ENCODE data around the gene GJA9. TPM values are rescaled to one million over a fixed set of nuclear protein-coding genes. Genes with fewer than 3 reads are reported as not detected.
A peak's percentile ranks its signal among the peaks of the same experiment; 100 is the strongest.

GJA9 gene
- total and polyA plus RNA-seq, 2 experiments from 2014 or later, result 0.21 TPM; not detected in 1

DNA sequence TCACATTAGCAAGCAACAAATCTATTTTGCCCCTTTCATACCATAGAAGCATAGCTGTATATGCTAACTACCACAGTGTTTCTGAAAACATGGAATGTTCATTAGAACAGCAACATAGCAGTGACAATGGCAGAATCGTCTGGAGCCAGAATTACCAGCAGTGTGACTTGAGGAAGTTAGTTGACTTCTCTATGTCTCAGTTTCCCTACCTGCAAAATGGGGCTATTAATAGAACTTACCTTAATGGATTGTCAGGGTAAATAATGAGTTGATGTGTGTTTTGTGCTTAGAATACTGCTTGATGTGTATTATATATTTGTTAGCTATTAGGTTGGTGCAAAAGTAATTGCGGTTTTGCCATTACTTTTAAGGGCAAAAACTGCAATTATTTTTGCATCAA is 14.8 kb upstream of the GJA9 start:
- Histone ChIP-seq H2AFZ (no peak overlapping the region), H3K4me3 (no peak overlapping the region)

DNA sequence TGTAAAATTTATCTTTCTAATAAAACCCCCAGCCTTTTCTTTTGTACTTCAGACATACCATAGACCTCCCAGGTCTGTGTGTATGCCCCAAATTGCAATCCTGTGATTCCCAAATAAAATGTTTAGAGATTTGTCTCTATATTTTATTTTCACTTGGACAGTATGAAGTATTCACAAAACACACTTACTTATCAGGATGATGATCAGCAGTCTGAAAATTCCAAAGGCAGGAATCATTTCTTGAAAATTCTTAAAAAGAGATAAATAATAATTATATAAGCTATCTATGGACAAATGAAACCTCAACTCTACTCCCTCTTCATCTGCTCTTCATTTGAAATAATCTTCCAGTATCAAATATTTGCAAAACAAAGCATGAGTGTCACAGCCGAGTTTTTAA is 11.6 kb upstream of the GJA9 start:
- Histone ChIP-seq H2AFZ (no peak overlapping the region), H3K27ac (ENCODE audit: low read depth) (no peak overlapping the region), H3K36me3 (ENCODE audit: insufficient read depth) (no peaks in the 10 kb centered on the region), H3K4me3 (no peak overlapping the region), H3K9me2 (ENCODE audit: insufficient read depth) (no peaks in the 10 kb centered on the region), H3F3A (replicated peaks; ENCODE audit: low read depth) (no peaks in the 10 kb centered on the region), H3K4me1 (ENCODE audit: insufficient read depth) (no peaks in the 10 kb centered on the region), H3K4me2 (no peak overlapping the region), H3K27me3 (ENCODE audit: insufficient read depth) (no peaks in the 10 kb centered on the region), H4K20me1 (replicated peaks; ENCODE audit: insufficient read depth) (no peaks in the 10 kb centered on the region), H3K79me2 (replicated peaks; ENCODE audit: insufficient read depth) (no peaks in the 10 kb centered on the region)
- Mint-ChIP-seq H3K36me3 (ENCODE audit: low read depth) (no peaks in the 10 kb centered on the region), H3K4me1 (peaks cover 10% of the 10 kb centered on the region; the same call in 2 of the 3 replicates), H3K27me3 (ENCODE audit: insufficient read depth, low read depth, poor library complexity) (peaks cover 2% of the 10 kb centered on the region), H3K9me3 (no peaks in the 10 kb centered on the region), H3K27ac (no peak overlapping the region), H3K4me3 (no peak overlapping the region)
- no peak for TF ChIP-seq POLR2AphosphoS5 (IDR thresholded peaks at IDR 0.05; ENCODE audit: low read depth)
- TF ChIP-seq STAT1 (IDR thresholded peaks at IDR 0.05; ENCODE audit: unreplicated experiment), result no peak
- TF ChIP-seq EZH2phosphoT487 (IDR thresholded peaks at IDR 0.05; ENCODE audit: unreplicated experiment), result no peak
- no peak for DNase-seq (ENCODE audit: low spot score)
- no peak for ATAC-seq

More for the DNA sequence above, 14.8 kb upstream of the GJA9 start:
- DNase-seq (ENCODE audit: low spot score) (no peak), ATAC-seq (no peak)
- Mint-ChIP-seq H3K4me3 (no peak overlapping the region), H3K4me1 (peaks cover 10% of the 10 kb centered on the region; the same call in 2 of the 3 replicates), H3K9me3 (no peaks in the 10 kb centered on the region), H3K27ac (no peak overlapping the region), H3K27me3 (ENCODE audit: insufficient read depth, low read depth, poor library complexity) (peaks cover 3% of the 10 kb centered on the region), H3K36me3 (ENCODE audit: low read depth) (no peaks in the 10 kb centered on the region)
- Histone ChIP-seq H3F3A (replicated peaks; ENCODE audit: low read depth) (no peaks in the 10 kb centered on the region), H3K4me1 (ENCODE audit: insufficient read depth) (no peaks in the 10 kb centered on the region), H3K4me2 (no peak overlapping the region), H3K27me3 (ENCODE audit: insufficient read depth) (no peaks in the 10 kb centered on the region), H3K27ac (ENCODE audit: low read depth) (no peak overlapping the region), H3K9me2 (ENCODE audit: insufficient read depth) (no peaks in the 10 kb centered on the region), H4K20me1 (replicated peaks; ENCODE audit: insufficient read depth) (no peaks in the 10 kb centered on the region), H3K36me3 (ENCODE audit: insufficient read depth) (no peaks in the 10 kb centered on the region), H3K79me2 (replicated peaks; ENCODE audit: insufficient read depth) (no peaks in the 10 kb centered on the region)
- no peak for TF ChIP-seq EZH2phosphoT487 (IDR thresholded peaks at IDR 0.05; ENCODE audit: unreplicated experiment)
- no peak for TF ChIP-seq ZNF331 (CRISPR knock-in tag; IDR thresholded peaks at IDR 0.05; ENCODE audit: low read depth)

- Mint-ChIP-seq H3K27me3 (ENCODE audit: insufficient read depth, low read depth, poor library complexity) (peaks cover 2% of the 10 kb centered on the region), H3K27ac (no peak overlapping the region), H3K9me3 (no peaks in the 10 kb centered on the region), H3K36me3 (ENCODE audit: low read depth) (no peaks in the 10 kb centered on the region), H3K4me1 (peaks cover 10% of the 10 kb centered on the region; the same call in 2 of the 3 replicates), H3K4me3 (no peak overlapping the region)
- no peaks in the 10 kb centered on the region for H3K4me1 ChIP-seq (ENCODE audit: insufficient read depth)
- peak; percentile 98 for ATAC-seq
- no peak overlapping the region for H3K4me2 ChIP-seq
- no peak overlapping the region for H3K4me3 ChIP-seq
- no peaks in the 10 kb centered on the region for H3F3A ChIP-seq (replicated peaks; ENCODE audit: low read depth)
- peak; percentile 84 for DNase-seq (ENCODE audit: low spot score)
- H3K79me2 ChIP-seq (replicated peaks; ENCODE audit: insufficient read depth), result no peaks in the 10 kb centered on the region
- no peaks in the 10 kb centered on the region for H3K27me3 ChIP-seq (ENCODE audit: insufficient read depth)
- H3K36me3 ChIP-seq (ENCODE audit: insufficient read depth), result no peaks in the 10 kb centered on the region
- no peak overlapping the region for H2AFZ ChIP-seq
- no peak overlapping the region for H3K27ac ChIP-seq (ENCODE audit: low read depth)
- H3K9me2 ChIP-seq (ENCODE audit: insufficient read depth), result no peaks in the 10 kb centered on the region
- H4K20me1 ChIP-seq (replicated peaks; ENCODE audit: insufficient read depth), result no peaks in the 10 kb centered on the region
- TF ChIP-seq, protein P1, sequence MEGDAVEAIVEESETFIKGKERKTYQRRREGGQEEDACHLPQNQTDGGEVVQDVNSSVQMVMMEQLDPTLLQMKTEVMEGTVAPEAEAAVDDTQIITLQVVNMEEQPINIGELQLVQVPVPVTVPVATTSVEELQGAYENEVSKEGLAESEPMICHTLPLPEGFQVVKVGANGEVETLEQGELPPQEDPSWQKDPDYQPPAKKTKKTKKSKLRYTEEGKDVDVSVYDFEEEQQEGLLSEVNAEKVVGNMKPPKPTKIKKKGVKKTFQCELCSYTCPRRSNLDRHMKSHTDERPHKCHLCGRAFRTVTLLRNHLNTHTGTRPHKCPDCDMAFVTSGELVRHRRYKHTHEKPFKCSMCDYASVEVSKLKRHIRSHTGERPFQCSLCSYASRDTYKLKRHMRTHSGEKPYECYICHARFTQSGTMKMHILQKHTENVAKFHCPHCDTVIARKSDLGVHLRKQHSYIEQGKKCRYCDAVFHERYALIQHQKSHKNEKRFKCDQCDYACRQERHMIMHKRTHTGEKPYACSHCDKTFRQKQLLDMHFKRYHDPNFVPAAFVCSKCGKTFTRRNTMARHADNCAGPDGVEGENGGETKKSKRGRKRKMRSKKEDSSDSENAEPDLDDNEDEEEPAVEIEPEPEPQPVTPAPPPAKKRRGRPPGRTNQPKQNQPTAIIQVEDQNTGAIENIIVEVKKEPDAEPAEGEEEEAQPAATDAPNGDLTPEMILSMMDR (conservative IDR thresholded peaks at IDR 0.05; ENCODE audit: low read depth in 2 of 2), result peak; percentile 49 to 57
- TF ChIP-seq EZH2phosphoT487 (IDR thresholded peaks at IDR 0.05; ENCODE audit: unreplicated experiment), result no peak
- TF ChIP-seq, protein P2, sequence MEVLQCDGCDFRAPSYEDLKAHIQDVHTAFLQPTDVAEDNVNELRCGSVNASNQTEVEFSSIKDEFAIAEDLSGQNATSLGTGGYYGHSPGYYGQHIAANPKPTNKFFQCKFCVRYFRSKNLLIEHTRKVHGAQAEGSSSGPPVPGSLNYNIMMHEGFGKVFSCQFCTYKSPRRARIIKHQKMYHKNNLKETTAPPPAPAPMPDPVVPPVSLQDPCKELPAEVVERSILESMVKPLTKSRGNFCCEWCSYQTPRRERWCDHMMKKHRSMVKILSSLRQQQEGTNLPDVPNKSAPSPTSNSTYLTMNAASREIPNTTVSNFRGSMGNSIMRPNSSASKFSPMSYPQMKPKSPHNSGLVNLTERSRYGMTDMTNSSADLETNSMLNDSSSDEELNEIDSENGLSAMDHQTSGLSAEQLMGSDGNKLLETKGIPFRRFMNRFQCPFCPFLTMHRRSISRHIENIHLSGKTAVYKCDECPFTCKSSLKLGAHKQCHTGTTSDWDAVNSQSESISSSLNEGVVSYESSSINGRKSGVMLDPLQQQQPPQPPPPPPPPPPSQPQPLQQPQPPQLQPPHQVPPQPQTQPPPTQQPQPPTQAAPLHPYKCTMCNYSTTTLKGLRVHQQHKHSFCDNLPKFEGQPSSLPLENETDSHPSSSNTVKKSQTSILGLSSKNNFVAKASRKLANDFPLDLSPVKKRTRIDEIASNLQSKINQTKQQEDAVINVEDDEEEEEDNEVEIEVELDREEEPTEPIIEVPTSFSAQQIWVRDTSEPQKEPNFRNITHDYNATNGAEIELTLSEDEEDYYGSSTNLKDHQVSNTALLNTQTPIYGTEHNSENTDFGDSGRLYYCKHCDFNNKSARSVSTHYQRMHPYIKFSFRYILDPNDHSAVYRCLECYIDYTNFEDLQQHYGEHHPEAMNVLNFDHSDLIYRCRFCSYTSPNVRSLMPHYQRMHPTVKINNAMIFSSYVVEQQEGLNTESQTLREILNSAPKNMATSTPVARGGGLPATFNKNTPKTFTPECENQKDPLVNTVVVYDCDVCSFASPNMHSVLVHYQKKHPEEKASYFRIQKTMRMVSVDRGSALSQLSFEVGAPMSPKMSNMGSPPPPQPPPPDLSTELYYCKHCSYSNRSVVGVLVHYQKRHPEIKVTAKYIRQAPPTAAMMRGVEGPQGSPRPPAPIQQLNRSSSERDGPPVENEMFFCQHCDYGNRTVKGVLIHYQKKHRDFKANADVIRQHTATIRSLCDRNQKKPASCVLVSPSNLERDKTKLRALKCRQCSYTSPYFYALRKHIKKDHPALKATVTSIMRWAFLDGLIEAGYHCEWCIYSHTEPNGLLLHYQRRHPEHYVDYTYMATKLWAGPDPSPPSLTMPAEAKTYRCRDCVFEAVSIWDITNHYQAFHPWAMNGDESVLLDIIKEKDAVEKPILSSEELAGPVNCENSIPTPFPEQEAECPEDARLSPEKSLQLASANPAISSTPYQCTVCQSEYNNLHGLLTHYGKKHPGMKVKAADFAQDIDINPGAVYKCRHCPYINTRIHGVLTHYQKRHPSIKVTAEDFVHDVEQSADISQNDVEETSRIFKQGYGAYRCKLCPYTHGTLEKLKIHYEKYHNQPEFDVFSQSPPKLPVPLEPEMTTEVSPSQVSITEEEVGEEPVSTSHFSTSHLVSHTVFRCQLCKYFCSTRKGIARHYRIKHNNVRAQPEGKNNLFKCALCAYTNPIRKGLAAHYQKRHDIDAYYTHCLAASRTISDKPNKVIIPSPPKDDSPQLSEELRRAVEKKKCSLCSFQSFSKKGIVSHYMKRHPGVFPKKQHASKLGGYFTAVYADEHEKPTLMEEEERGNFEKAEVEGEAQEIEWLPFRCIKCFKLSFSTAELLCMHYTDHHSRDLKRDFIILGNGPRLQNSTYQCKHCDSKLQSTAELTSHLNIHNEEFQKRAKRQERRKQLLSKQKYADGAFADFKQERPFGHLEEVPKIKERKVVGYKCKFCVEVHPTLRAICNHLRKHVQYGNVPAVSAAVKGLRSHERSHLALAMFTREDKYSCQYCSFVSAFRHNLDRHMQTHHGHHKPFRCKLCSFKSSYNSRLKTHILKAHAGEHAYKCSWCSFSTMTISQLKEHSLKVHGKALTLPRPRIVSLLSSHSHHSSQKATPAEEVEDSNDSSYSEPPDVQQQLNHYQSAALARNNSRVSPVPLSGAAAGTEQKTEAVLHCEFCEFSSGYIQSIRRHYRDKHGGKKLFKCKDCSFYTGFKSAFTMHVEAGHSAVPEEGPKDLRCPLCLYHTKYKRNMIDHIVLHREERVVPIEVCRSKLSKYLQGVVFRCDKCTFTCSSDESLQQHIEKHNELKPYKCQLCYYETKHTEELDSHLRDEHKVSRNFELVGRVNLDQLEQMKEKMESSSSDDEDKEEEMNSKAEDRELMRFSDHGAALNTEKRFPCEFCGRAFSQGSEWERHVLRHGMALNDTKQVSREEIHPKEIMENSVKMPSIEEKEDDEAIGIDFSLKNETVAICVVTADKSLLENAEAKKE (CRISPR knock-in tag; IDR thresholded peaks at IDR 0.05), result no peak
- no peak for TF ChIP-seq ZNF331 (CRISPR knock-in tag; IDR thresholded peaks at IDR 0.05; ENCODE audit: low read depth)
- no peak for TF ChIP-seq POLR2AphosphoS5 (IDR thresholded peaks at IDR 0.05; ENCODE audit: low read depth)
- TF ChIP-seq EZH2 (IDR thresholded peaks at IDR 0.05; ENCODE audit: low read depth, unreplicated experiment), result no peak
Observed at GRCh38 chr1:38891753-38892152, 10.4 kb upstream of the GJA9 start.
